Muscle layer of duodenum (tissue), 2 donors: ENCODE measurements around the gene NTF3.
A peak's percentile ranks its signal among the peaks of the same experiment; 100 is the strongest.

Experiments used
- H3K27ac ChIP-seq: one replicate; pipeline ENCODE4 v1.7.0; 2013; ENCODE audit warnings: mild to moderate bottlenecking, low read length
- H3K27me3 ChIP-seq: one replicate; pipeline ENCODE4 v1.7.0; 2013; ENCODE audit warnings: low read depth, mild to moderate bottlenecking, control low read depth, low read length
- H3K36me3 ChIP-seq, 2 donors: one replicate each; pipeline ENCODE4 v1.7.0; 2013; ENCODE audit warnings: low read length in 2 of 2, control low read depth in 1 of 2, mild to moderate bottlenecking in 1 of 2; ENCODE audit not compliant: insufficient read depth in 2 of 2, control insufficient read depth in 1 of 2
- H3K4me1 ChIP-seq, 2 donors: one replicate each; pipeline ENCODE4 v1.7.0; 2013; ENCODE audit warnings: low read length in 2 of 2, mild to moderate bottlenecking in 2 of 2, control low read depth in 1 of 2, moderate library complexity in 1 of 2; ENCODE audit not compliant: insufficient read depth in 2 of 2, control insufficient read depth in 1 of 2
- H3K4me3 ChIP-seq, 2 donors: one replicate each; pipeline ENCODE4 v1.7.0; 2013; ENCODE audit warnings: low read length in 2 of 2, low read depth in 1 of 2, mild to moderate bottlenecking in 1 of 2
- H3K9me3 ChIP-seq, 2 donors: one replicate each; pipeline ENCODE4 v1.7.0; 2013; ENCODE audit warnings: low read length in 2 of 2, control low read depth in 1 of 2, mild to moderate bottlenecking in 1 of 2; ENCODE audit not compliant: control insufficient read depth in 1 of 2
- donor health status: healthy.

The NTF3 gene

GRCh38 chr12:5433845-5434646 lies 2.1 kb downstream of the NTF3 start:
- H3K27ac ChIP-seq: no peak overlapping the region
- peaks cover 18% of the 10 kb centered on the region for H3K27me3 ChIP-seq
- no peaks in the 10 kb centered on the region for H3K9me3 ChIP-seq
- no peaks in the 10 kb centered on the region for H3K36me3 ChIP-seq
- H3K4me1 ChIP-seq: peaks cover 0 to 28% of the 10 kb centered on the region in 2 donors
- peak overlapping the region; percentile 18 to 64 for H3K4me3 ChIP-seq

GRCh38 chr12:5434647-5435560 lies 3.0 kb downstream of the NTF3 start:
- peaks cover 18% of the 10 kb centered on the region for H3K27me3 ChIP-seq
- no peak overlapping the region for H3K4me3 ChIP-seq
- peaks cover 0 to 28% of the 10 kb centered on the region in 2 donors for H3K4me1 ChIP-seq
- no peaks in the 10 kb centered on the region for H3K36me3 ChIP-seq
- H3K9me3 ChIP-seq: no peaks in the 10 kb centered on the region
- no peak overlapping the region for H3K27ac ChIP-seq

- Histone ChIP-seq H3K27ac (no peak overlapping the region), H3K9me3 (no peaks in the 10 kb centered on the region), H3K36me3 (no peaks in the 10 kb centered on the region), H3K27me3 (peaks cover 7% of the 10 kb centered on the region), H3K4me3 (no peak overlapping the region), H3K4me1 (peaks cover 0 to 14% of the 10 kb centered on the region in 2 donors)
These were observed 5.3 kb downstream of the NTF3 start for GRCh38 chr12:5437182-5437583.

GRCh38 chr12:5437589-5437988 lies 5.7 kb downstream of the NTF3 start:
- H3K36me3 ChIP-seq: no peaks in the 10 kb centered on the region
- no peak overlapping the region for H3K4me3 ChIP-seq
- H3K4me1 ChIP-seq: peaks cover 0 to 10% of the 10 kb centered on the region in 2 donors
- H3K27me3 ChIP-seq: peaks cover 7% of the 10 kb centered on the region
- H3K27ac ChIP-seq: no peak overlapping the region
- no peaks in the 10 kb centered on the region for H3K9me3 ChIP-seq

GRCh38 chr12:5438671-5439200 lies 6.8 kb downstream of the NTF3 start:
- Histone ChIP-seq H3K4me3 (no peak overlapping the region), H3K4me1 (no peaks in the 10 kb centered on the region), H3K27me3 (no peaks in the 10 kb centered on the region), H3K9me3 (no peaks in the 10 kb centered on the region), H3K36me3 (no peaks in the 10 kb centered on the region), H3K27ac (no peak overlapping the region)

- no peaks in the 10 kb centered on the region for H3K36me3 ChIP-seq
- no peaks in the 10 kb centered on the region for H3K9me3 ChIP-seq
- no peaks in the 10 kb centered on the region for H3K4me1 ChIP-seq
- H3K27me3 ChIP-seq: no peaks in the 10 kb centered on the region
- H3K4me3 ChIP-seq: no peak overlapping the region
- H3K27ac ChIP-seq: no peak overlapping the region
These were observed 7.5 kb downstream of the NTF3 start for GRCh38 chr12:5439371-5439771.

GRCh38 chr12:5439788-5440300 lies 7.9 kb downstream of the NTF3 start:
- Histone ChIP-seq H3K27me3 (no peaks in the 10 kb centered on the region), H3K9me3 (no peaks in the 10 kb centered on the region), H3K27ac (no peak overlapping the region), H3K4me1 (no peaks in the 10 kb centered on the region), H3K36me3 (no peaks in the 10 kb centered on the region), H3K4me3 (no peak overlapping the region)

GRCh38 chr12:5440978-5441377 lies 9.1 kb downstream of the NTF3 start:
- no peaks in the 10 kb centered on the region for H3K9me3 ChIP-seq
- no peak overlapping the region for H3K4me3 ChIP-seq
- no peaks in the 10 kb centered on the region for H3K36me3 ChIP-seq
- no peaks in the 10 kb centered on the region for H3K27me3 ChIP-seq
- H3K27ac ChIP-seq: no peak overlapping the region
- no peaks in the 10 kb centered on the region for H3K4me1 ChIP-seq

- no peak overlapping the region for H3K27ac ChIP-seq
- no peaks in the 10 kb centered on the region for H3K27me3 ChIP-seq
- H3K9me3 ChIP-seq: no peaks in the 10 kb centered on the region
- no peaks in the 10 kb centered on the region for H3K36me3 ChIP-seq
- no peaks in the 10 kb centered on the region for H3K4me1 ChIP-seq
- H3K4me3 ChIP-seq: no peak overlapping the region
These were observed 9.8 kb downstream of the NTF3 start for GRCh38 chr12:5441497-5442236.

- Histone ChIP-seq H3K4me1 (no peaks in the 10 kb centered on the region), H3K4me3 (no peak overlapping the region), H3K9me3 (no peaks in the 10 kb centered on the region), H3K27ac (no peak overlapping the region), H3K36me3 (no peaks in the 10 kb centered on the region), H3K27me3 (no peaks in the 10 kb centered on the region)
These were observed 10.5 kb downstream of the NTF3 start for GRCh38 chr12:5442251-5443006.
